Transverse colon (tissue), 3 donors: ENCODE results near the gene KCNT1.

Experiments
- POLR2A ChIP-seq: fragments of 450-650 bp; IDR thresholded peaks from one replicate; pipeline ENCODE4 v1.6.1; 2016; ENCODE audit warnings: antibody characterized with exemption, mild to moderate bottlenecking, moderate library complexity
- POLR2AphosphoS5 ChIP-seq, 3 donors: sonication (generic); formaldehyde crosslinking; IDR thresholded peaks; one replicate each; pipeline ENCODE4 v1.6.1; 2016; ENCODE audit warnings: antibody characterized with exemption in 3 of 3

DNA sequence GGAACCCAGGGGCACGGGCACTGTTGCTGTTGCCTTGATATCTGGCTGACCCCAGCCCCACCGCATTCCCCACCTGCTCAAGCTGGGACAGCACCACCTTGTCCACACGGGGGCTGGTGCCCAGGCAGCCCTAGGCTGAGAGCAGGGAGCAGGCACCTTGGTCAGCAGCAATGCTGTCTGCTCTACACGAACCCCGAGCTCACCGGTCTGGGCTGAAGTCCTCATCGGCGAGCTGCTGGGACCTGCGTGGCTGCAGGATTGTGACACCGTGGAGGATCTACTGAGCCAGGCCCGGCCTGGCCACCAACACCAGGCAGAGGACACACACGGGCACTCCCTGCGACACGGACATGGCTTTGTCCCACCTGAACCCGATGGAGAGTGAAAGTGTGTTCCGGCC lies 78.1 kb downstream of the KCNT1 start:
- TF ChIP-seq POLR2A = no peak
- TF ChIP-seq POLR2AphosphoS5 (IDR thresholded peaks at IDR 0.05) = no peak
